ENCODE measurements around the gene NKD2. TPM values are rescaled to one million over a fixed set of nuclear protein-coding genes. Genes with fewer than 3 reads are reported as not detected.

The NKD2 gene
- total RNA-seq, 1 experiment from 2014 or later = not detected

DNA sequence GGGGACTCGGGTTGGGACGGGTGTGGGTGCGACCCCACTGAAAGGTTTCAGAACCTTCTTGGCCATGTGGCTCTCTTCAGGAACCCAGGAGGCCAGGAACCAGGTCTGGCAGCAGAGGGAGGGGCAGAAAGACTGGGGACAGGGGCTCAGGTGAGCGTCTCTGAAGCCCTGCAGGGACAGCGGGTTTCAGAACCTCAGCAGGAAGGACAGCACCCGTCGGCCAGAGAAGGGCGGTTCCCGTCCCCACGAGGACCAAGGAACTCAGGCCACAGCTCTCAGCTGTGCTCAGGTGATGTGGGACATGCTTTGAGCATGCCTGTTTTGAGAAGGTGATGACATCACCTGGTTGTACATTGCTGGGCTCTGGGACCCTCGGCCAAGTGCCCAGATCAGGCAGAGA, 77.5 kb downstream of the NKD2 start:
- H3K36me3 ChIP-seq (ENCODE audit: insufficient read depth, low read length) = no peaks in the 10 kb centered on the region
- H3K9ac ChIP-seq (ENCODE audit: low read length) = no peak overlapping the region
- no peaks in the 10 kb centered on the region for H3K9me2 ChIP-seq (replicated peaks; ENCODE audit: insufficient read depth, low read length)
- H3K4me3 ChIP-seq (ENCODE audit: low read length) = no peak overlapping the region
- H3K9me3 ChIP-seq (ENCODE audit: low read length) = no peaks in the 10 kb centered on the region
- H2AFZ ChIP-seq (ENCODE audit: low read length) = no peak overlapping the region
- no peak overlapping the region for H3K4me2 ChIP-seq (ENCODE audit: low read depth, low read length, poor library complexity, severe bottlenecking)
- H3K4me1 ChIP-seq (ENCODE audit: low read length) = no peaks in the 10 kb centered on the region
- H3K27ac ChIP-seq (ENCODE audit: low read length) = no peak overlapping the region
- H4K20me1 ChIP-seq (ENCODE audit: insufficient read depth, low read depth, low read length) = no peaks in the 10 kb centered on the region
- DNase-seq = no peak
- H3K79me2 ChIP-seq (ENCODE audit: low read length) = no peaks in the 10 kb centered on the region
- no peaks in the 10 kb centered on the region for H3K27me3 ChIP-seq (ENCODE audit: low read length)

DNA sequence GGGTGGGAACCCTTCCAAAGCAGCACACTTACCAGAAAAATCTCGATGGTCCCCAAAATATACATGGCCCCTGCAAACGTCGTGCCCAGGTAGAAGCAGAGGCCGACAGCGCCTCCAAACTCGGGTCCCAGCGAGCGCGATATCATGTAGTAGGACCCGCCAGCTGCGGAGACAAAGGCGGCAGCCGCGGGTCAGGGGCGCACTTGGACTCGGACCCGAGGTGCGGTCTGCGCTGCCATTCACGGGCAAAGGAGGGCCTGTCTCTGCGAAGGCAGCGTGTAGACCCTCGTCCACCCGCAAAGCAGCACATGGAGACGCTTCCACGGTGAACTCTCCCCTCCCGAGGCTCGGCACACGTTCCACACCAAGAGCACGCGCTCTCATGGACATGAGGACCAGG, 78.3 kb downstream of the NKD2 start:
- no peaks in the 10 kb centered on the region for H3K36me3 ChIP-seq (ENCODE audit: insufficient read depth, low read length)

DNA sequence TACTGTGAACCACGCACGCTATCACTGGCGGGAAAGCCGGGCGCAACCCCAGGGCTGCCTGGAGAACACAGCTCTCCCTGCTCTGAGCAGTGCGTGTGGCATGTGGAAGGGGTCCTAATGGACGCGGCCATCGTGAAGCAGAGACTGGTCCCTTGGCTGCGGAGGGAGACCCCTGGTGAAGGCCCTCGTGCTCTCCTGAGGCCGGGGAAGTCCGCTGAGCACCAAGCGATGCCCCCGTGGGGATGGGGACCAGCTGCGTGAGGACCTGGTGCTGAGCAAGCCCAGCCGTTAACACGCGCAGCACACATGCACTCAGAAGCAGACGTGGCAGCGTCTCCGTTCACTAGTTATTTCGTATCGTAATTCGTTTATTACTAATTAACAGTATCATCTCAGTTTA, 78.8 kb downstream of the NKD2 start:
- no peak overlapping the region for H3K9ac ChIP-seq (ENCODE audit: low read length)
- H3K79me2 ChIP-seq (ENCODE audit: low read length) = no peaks in the 10 kb centered on the region
- no peak overlapping the region for H3K4me2 ChIP-seq (ENCODE audit: low read depth, low read length, poor library complexity, severe bottlenecking)
- H3K4me3 ChIP-seq (ENCODE audit: low read length) = no peak overlapping the region
- H3K4me1 ChIP-seq (ENCODE audit: low read length) = no peaks in the 10 kb centered on the region
- no peaks in the 10 kb centered on the region for H3K9me3 ChIP-seq (ENCODE audit: low read length)
- H4K20me1 ChIP-seq (ENCODE audit: insufficient read depth, low read depth, low read length) = no peaks in the 10 kb centered on the region
- DNase-seq = no peak
- no peak overlapping the region for H3K27ac ChIP-seq (ENCODE audit: low read length)
- H2AFZ ChIP-seq (ENCODE audit: low read length) = no peak overlapping the region
- no peaks in the 10 kb centered on the region for H3K9me2 ChIP-seq (replicated peaks; ENCODE audit: insufficient read depth, low read length)
- H3K36me3 ChIP-seq (ENCODE audit: insufficient read depth, low read length) = no peaks in the 10 kb centered on the region
- no peaks in the 10 kb centered on the region for H3K27me3 ChIP-seq (ENCODE audit: low read length)

More for the DNA sequence above, 78.3 kb downstream of the NKD2 start:
- Histone ChIP-seq H3K9me2 (replicated peaks; ENCODE audit: insufficient read depth, low read length) (no peaks in the 10 kb centered on the region), H2AFZ (ENCODE audit: low read length) (no peak overlapping the region), H3K4me1 (ENCODE audit: low read length) (no peaks in the 10 kb centered on the region), H3K27me3 (ENCODE audit: low read length) (no peaks in the 10 kb centered on the region), H3K4me3 (ENCODE audit: low read length) (no peak overlapping the region), H3K27ac (ENCODE audit: low read length) (no peak overlapping the region), H3K79me2 (ENCODE audit: low read length) (no peaks in the 10 kb centered on the region), H3K9ac (ENCODE audit: low read length) (no peak overlapping the region), H3K4me2 (ENCODE audit: low read depth, low read length, poor library complexity, severe bottlenecking) (no peak overlapping the region), H3K9me3 (ENCODE audit: low read length) (no peaks in the 10 kb centered on the region), H4K20me1 (ENCODE audit: insufficient read depth, low read depth, low read length) (no peaks in the 10 kb centered on the region)
- no peak for DNase-seq

DNA sequence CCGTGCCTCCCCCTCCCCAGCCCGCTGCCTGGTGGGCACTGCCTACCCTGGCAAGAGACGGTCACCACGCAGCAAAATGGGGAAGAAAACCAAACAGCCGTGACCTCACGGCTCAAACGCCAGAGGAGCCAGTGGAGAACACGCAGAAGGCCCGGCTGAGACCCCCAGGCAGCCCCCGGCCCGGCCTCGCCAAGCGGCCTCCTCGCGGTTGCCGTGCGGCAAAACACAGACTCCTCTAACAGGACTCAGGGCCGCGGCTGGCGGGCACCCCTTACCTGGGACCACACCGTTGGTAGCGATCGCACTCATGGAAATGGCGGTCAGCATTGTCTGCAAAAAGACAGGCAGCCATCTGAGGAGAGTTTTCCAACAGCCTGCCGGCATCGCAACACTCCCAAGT, 79.4 kb downstream of the NKD2 start:
- no peaks in the 10 kb centered on the region for H3K36me3 ChIP-seq (ENCODE audit: insufficient read depth, low read length)
- H3K9me3 ChIP-seq (ENCODE audit: low read length) = no peaks in the 10 kb centered on the region
- no peaks in the 10 kb centered on the region for H4K20me1 ChIP-seq (ENCODE audit: insufficient read depth, low read depth, low read length)
- H3K9me2 ChIP-seq (replicated peaks; ENCODE audit: insufficient read depth, low read length) = no peaks in the 10 kb centered on the region
- no peak overlapping the region for H3K9ac ChIP-seq (ENCODE audit: low read length)
- H3K27ac ChIP-seq (ENCODE audit: low read length) = no peak overlapping the region
- no peaks in the 10 kb centered on the region for H3K27me3 ChIP-seq (ENCODE audit: low read length)
- no peak overlapping the region for H2AFZ ChIP-seq (ENCODE audit: low read length)
- H3K4me2 ChIP-seq (ENCODE audit: low read depth, low read length, poor library complexity, severe bottlenecking) = no peak overlapping the region
- H3K4me1 ChIP-seq (ENCODE audit: low read length) = no peaks in the 10 kb centered on the region
- DNase-seq = no peak
- no peak overlapping the region for H3K4me3 ChIP-seq (ENCODE audit: low read length)
- H3K79me2 ChIP-seq (ENCODE audit: low read length) = no peaks in the 10 kb centered on the region

Small RNA genes within 50 kb of the gene (small RNA-seq; reads per million reads assigned to genes)
- not detected for gene MIR4635

Other genes starting within 250 kb of the NKD2 start
- gene ZDHHC11B, start 224.1 kb upstream of the NKD2 start, total RNA-seq (2014; rRNA removed; shearing (Covaris generic); ENCODE audit: low replicate concordance) = 0.34 and 1.5 TPM in 2 replicates
- 10.8 and 15.7 TPM in 2 replicates for gene ZDHHC11, start 157.8 kb upstream of the NKD2 start, total RNA-seq (2014; rRNA removed; shearing (Covaris generic); ENCODE audit: low replicate concordance)
- gene BRD9, start 116.0 kb upstream of the NKD2 start, total RNA-seq (2014; rRNA removed; shearing (Covaris generic); ENCODE audit: low replicate concordance) = 25.7 and 42.0 TPM in 2 replicates
- 16.3 and 18.8 TPM in 2 replicates for gene TRIP13, start 115.9 kb upstream of the NKD2 start, total RNA-seq (2014; rRNA removed; shearing (Covaris generic); ENCODE audit: low replicate concordance)
- 0.22 TPM in 1 of 2 replicates, not detected in the other for gene SLC12A7, start 103.3 kb downstream of the NKD2 start, total RNA-seq (2014; rRNA removed; shearing (Covaris generic); ENCODE audit: low replicate concordance)
- not detected in 2 replicates for gene SLC6A19, start 192.8 kb downstream of the NKD2 start, total RNA-seq (2014; rRNA removed; shearing (Covaris generic); ENCODE audit: low replicate concordance)
- not detected in 2 replicates for gene SLC6A18, start 216.6 kb downstream of the NKD2 start, total RNA-seq (2014; rRNA removed; shearing (Covaris generic); ENCODE audit: low replicate concordance)